Choroid plexus epithelial cell (primary cell): ENCODE measurements around the gene AP5S1.

Experiments
- DNase-seq: peaks from one replicate; pipeline ENCODE4 v3.0.0-alpha.2; 2010; ENCODE audit warnings: low read depth
- H3K4me3 ChIP-seq: 2 replicates; pipeline ENCODE4 v1.5.1; 2011; ENCODE audit warnings: low read depth, mild to moderate bottlenecking, control low read depth, low read length, moderate library complexity
- TF ChIP-seq, protein P1 (sequence below): conservative IDR thresholded peaks from 2 replicates; pipeline ENCODE4 v1.5.1; 2011; ENCODE audit warnings: low read depth, mild to moderate bottlenecking, control low read depth, inconsistent platforms, low read length, moderate library complexity

Gene AP5S1

DNA sequence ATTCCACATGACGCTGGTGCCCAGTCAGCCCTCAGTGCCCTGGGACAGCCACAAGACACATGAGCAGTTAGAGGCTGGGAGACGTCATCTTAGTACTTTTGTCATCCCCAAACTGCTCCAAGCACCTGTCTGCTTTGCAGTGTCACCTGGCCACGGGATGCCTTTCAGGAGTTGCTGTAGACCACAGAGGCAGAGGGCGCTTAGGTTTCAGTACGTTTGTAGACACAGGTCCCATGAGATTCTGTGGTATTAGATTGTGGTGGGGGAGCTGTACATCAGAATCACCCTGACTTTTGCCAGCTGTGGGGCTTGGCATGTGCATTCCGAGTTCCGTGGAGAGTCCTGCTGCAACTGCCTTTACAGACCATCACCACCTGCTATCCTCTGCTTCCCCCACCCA lies 43.0 kb downstream of the AP5S1 start:
- TF ChIP-seq, protein P1, sequence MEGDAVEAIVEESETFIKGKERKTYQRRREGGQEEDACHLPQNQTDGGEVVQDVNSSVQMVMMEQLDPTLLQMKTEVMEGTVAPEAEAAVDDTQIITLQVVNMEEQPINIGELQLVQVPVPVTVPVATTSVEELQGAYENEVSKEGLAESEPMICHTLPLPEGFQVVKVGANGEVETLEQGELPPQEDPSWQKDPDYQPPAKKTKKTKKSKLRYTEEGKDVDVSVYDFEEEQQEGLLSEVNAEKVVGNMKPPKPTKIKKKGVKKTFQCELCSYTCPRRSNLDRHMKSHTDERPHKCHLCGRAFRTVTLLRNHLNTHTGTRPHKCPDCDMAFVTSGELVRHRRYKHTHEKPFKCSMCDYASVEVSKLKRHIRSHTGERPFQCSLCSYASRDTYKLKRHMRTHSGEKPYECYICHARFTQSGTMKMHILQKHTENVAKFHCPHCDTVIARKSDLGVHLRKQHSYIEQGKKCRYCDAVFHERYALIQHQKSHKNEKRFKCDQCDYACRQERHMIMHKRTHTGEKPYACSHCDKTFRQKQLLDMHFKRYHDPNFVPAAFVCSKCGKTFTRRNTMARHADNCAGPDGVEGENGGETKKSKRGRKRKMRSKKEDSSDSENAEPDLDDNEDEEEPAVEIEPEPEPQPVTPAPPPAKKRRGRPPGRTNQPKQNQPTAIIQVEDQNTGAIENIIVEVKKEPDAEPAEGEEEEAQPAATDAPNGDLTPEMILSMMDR = no peak
- H3K4me3 ChIP-seq = no peak overlapping the region
- no peak for DNase-seq

DNA sequence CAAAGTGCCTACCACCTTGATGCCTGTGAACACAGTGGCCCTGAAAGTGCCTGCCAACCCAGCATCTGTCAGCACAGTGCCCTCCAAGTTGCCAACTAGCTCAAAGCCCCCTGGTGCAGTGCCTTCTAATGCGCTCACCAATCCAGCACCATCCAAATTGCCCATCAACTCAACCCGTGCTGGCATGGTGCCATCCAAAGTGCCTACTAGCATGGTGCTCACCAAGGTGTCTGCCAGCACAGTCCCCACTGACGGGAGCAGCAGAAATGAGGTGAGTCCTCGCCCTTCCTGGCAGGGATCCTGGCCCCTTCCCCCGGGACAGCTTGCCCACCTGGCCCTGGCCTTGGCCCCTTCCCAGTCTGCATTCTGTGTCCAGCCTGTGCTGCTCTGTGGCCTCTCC lies 44.2 kb downstream of the AP5S1 start:
- no peak for DNase-seq
- no peak overlapping the region for H3K4me3 ChIP-seq
- TF ChIP-seq, protein P1 = no peak

DNA sequence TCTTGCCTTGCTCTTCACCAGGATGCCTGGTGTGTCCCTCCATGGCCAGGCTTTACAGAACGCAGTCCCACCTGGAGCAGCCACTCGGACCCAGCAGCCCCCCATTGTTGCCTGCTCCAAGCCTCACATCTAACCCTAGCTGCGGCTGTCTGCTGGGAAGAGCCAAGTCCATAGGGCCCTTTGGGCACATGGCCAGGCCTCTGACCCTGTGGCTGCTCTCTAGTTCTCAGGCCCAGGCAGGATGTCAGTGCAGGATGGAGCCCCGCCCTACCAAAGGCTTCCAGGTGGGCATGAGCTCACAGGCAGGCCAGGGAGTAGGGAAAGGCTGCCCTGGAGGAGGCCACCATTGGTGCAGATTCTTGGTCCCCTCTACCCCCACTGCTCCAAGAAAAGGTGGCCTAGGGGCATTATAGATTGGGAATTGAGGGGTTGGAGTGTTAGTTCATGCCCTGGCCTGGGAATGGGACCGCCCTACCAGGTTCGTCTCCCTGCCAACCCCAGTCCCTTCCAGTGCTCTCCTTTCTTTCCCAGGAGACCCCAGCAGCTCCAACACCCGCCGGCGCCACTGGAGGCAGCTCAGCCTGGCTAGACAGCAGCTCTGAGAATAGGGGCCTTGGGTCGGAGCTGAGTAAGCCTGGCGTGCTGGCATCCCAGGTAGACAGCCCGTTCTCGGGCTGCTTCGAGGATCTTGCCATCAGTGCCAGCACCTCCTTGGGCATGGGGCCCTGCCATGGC lies 45.0 kb downstream of the AP5S1 start:
- TF ChIP-seq, protein P1 = no peak
- DNase-seq = no peak

DNA sequence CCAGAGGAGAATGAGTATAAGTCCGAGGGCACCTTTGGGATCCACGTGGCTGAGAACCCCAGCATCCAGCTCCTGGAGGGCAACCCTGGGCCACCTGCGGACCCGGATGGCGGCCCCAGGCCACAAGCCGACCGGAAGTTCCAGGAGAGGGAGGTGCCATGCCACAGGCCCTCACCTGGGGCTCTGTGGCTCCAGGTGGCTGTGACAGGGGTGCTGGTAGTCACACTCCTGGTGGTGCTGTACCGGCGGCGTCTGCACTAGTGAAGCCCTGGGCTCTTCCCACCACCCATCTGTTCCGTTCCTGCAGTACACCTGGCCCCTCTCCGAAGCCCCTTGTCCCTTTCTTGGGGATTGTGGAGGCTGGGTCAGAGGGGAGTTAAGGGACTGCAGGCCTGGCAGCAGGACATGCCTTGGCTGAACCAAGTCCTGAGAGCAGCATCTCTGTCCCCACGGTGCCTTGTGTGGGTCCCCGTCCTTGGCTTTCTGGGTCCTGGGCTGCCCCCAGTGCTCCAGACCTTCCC lies 45.6 kb downstream of the AP5S1 start:
- TF ChIP-seq, protein P1 = no peak
- no peak overlapping the region for H3K4me3 ChIP-seq
- no peak for DNase-seq

More for the DNA sequence above, 45.0 kb downstream of the AP5S1 start:
- no peak overlapping the region for H3K4me3 ChIP-seq

DNA sequence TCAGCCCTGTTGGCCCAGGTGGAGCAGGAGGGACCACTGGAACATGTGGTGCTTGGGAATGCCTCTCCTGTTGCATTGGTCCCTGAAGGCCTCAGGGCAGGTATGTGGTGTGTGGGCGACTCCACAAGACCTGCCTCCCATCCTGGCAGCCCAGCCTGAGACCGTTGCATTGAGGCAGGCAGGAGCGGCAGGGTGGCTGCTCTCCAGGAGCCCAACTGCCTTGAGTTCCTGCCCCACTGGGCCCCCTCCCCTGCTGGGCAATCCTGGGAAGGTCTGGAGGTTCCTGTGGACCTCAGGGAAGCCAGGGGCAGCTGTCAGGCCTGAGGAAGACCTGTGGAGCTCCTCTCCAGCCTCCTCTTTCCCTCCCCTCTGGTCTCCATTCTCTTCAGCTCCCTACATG lies 46.1 kb downstream of the AP5S1 start:
- no peak overlapping the region for H3K4me3 ChIP-seq
- no peak for DNase-seq
- TF ChIP-seq, protein P1 = no peak

DNA sequence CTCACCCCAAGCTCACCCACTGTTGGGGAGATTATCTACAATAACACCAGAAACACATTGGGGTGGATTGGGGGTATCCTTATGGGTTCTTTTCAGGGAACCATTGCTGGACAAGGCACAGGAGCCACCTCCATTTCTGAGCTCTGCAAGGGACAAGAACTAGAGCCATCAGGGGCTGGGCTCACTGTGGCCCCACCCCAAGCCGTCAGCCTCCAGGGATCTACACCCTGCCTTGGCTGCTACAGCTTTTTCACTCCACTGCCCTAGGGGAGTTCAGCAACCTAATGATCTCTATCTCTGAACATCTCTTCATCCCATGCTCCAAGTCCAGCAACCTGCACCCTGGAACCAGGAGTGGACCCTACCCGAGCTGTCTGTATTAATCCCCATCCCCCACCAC lies 47.5 kb downstream of the AP5S1 start:
- H3K4me3 ChIP-seq = no peak overlapping the region
- TF ChIP-seq, protein P1 = no peak
- DNase-seq = no peak
